Inflammatory macrophage (primary cell): ENCODE results near the gene CAMTA1.

Source experiments
- DNase-seq, 2 donors: peaks; one replicate each; pipeline ENCODE4 v3.0.0-alpha.2; 2020 to 2022

Gene CAMTA1

DNA sequence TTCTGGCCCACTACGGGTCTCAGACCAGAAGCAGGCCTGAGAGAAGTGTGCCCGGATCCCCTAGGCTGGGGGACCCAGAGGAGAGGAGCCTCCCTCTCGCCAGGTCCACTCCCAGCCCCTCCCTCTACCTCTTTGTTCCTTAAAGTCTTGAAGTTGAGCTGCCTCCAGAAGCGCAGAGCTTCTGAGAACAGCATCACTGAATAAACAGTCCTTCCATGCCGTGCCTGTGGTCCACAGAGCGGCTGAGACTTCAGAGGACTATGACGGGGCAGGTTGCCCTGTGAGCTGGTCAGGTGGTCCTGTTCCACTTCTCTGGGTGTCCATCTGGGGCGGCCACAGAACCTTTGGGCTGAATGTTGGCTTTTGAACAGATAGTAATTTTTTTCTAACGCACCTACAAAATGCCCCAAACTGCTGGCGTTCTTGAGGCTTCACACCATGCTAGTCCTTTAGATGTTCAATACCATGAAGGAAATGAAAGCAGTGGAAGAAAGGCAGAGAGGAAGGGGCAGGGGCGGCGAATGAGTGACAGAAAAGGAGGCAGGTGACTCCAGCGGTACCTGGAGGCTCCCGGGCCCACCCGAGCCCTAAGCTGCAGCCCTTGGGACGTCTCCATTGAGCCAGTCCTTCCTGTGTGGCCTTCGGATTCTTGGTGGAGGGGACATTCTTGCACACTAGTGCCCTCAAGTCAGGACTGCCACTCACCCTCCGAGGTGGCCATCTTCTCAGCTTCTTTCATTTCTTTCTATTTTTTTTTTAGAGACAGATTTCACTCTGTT, 746.5 kb downstream of the CAMTA1 start:
- DNase-seq = no peak

DNA sequence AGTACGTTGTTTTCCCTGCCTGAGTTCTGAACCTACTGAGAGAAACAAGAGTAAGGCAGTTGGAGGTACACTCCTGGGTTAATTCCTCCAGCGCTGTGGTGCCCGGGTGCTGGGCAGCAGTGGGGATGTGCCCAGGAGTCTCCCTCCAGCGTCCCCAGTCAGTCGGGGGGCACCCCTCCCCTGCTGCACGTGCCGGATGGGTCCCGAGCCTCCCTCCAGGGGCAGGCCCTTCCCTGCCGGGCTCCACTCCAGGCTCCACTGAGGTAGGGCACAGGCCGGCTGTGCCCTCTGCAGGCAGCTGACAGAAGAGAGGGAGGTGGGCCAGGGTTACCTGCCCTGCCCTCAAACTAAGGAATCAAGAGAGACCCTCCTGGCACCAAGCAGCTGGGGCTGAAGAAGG, 747.8 kb downstream of the CAMTA1 start:
- DNase-seq = no peak

DNA sequence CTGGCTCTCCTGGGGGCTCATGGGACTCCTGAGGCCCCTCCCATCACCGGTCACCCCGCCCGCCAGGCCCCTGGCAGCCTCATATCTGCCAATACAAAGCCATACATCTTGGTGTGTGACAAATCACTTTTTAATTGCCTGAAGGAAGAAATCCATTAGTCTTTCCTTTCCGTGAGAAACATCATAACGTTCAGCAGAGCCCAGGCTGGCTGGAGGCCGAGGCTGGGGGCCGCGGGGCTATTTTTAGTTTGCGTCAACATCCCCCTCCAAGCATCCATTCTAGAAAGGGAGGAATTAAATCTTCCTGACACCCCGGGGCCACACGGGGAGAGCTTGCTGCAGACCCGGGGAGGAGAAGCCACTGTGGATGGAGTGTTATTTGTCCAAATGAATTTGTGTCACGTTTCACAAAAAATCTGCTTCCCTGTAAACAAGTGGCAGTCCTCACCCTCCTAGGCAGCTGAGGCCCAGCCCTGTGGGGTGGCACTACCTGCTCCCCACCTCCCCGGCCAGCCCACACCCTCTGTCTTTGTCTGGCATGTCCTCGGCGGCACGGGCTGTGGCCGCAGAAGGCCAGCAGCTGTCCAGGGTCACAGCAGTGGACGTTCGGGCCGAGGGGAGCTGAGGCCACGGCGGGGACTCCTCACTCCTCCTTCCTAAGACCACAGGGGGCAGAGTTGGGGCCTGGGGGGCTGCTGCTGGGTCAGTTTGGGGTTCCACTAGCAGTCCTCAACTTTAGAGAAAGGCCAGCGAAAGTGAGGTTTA, 749.0 kb downstream of the CAMTA1 start:
- DNase-seq = no peak

DNA sequence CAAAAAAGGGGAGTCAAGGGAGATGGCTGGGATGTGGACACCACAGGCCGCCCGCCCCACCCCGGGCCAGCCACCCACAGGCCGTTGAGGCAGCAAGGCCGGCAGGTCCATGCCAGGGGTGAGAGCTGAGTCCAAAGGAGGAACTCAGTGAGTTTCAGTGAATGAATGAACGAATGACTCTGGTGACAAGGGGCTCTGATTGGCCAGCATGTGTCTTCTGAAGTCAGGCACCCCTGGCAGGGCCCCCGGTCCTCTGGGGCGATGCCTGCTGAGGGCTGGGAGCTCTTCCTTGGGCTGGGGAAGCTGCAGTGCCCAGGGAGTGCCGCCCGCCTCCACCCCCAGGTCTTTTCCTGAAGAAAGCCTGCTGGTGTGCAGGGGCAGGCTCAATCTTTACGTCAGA, 749.8 kb downstream of the CAMTA1 start:
- DNase-seq = no peak

DNA sequence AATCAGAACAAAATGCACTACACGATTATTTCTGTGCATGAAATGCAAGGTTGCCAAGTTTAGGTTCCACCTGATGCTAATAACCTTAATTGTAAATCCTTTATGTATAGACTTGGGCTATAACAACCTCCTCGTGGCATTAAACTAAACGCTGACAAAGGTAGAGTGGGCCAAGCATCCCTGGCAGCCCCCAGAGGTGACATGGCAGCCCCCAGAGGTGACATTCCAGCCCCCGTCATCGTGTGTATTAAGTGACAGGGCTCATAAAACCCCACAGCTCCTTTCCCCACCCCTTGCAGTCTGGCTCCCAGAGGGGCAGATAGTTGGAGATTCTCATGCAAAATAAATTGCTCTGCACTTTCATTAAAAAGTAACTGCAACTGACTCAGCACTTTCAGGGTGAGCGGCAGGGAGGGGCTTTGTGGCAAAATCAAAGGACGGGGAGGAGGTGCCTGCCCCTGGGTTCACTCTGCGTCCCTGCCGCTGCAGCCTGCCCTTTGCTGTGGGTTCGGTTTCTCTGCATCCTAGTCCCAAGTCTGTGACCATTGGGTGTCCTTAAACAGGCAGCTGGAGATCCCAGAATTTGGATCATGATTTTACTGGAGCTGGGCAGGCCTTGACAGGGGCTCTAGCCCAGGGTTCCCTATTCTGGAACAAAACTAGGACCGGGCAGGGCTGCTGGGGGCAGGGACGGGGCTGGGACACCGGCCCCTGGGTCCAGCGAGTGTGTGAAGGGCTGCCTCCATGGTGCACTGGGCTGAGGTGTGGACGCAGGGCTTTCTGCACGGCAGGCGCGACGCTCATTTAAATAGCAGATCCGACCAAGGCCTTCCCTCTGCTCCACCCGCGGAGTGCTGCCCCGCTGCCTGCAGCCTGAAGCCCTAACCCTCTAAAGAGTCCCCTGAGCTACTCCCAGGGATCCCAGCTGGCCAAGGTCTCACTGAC, 751.0 kb downstream of the CAMTA1 start:
- DNase-seq = no peak

DNA sequence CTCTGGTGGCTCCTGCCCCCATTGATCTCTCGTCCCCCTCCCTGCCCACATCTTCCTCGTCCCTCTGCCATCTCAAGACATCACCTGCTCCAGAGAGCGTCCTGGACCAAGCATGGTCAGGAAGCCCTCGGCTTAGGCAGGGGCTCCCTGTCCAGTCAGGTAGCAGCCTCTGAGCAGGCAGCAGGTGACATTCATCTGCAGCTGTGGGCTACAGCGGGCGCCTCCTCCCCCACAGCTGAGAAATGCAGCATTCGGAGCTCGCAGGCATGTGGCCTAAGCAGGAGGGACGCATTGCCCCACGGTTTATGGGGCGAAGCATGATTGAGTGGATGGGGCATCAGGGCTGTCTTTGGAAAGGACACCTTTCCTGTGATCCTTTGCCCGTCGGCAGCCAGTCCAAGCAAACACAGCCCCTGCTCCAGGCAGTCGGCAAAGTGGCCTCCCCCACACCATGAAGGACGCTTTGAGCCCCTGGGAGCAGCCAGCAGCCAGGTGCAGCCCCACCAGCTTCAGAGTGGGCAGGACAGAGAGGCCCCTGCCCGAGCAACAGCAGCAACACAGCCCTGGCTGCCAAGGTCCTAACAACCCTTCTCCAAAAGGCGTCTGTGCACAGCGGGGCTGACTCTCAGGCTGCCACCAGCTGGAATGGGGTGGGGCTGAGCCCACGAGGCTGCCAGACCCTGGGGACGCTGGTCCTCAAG, 751.8 kb downstream of the CAMTA1 start:
- DNase-seq = no peak

DNA sequence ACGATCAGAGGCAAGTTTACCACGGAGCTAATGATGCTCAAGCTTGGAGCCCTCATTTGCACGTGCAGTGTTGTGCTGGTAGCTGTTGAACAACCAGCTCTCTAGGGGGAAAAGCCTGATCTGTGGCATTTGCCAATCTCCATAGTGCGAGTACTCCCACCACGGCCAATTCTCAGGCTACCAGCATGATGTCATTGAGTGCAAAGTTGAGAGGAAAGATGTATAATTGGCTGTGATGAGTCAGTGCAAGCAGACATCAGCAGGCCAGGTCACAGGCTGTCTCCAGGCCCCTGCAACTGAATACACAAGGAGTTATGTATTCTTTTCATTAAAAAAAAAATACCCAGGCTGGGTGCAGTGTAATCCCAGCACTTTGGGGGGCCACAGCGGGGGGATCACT, 752.8 kb downstream of the CAMTA1 start:
- peak in 1 of 2 donors; percentile 24 for DNase-seq

DNA sequence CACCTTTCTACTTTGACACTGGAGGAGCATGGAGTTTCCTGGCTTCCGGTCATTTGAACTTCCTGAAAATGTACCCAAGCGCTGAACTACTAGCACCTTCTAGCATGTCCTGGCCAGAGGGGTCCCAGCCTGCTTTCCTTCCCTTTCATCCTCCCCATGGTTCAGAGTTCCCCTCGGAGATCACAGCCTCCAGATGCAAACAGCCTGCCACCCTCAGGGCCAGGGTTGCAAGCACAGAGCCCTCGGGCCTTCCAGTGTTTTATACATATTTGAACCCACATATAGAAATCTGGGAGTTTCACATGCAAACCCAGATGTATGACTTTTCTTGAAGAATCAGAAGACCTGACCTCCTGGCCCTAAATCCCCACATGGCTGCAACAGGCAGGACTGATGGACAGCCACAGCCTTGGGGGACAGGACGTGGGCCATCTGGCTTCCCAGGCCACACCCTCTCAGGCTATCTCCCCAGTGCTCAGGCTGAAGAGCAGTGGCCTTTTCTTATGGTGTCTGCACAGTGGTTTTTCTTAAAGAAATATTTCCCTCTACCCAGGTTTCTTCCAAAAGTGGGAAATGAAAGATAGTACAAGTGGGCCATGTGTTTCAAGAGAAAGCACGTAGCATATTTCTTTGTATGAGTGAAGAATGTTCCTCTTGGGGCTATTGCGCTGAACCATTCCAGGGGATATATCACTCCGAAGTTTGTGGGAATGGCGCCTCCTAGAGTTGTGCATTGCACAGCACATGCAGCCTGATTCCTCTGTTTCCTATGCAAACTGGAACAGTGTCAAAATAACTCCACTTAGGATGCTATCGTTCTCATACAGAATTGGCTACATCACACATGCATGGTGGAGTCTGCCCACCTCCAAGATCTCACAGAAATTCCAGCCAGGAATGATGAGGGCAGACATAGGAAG, 753.9 kb downstream of the CAMTA1 start:
- peak in 1 of 2 donors; percentile 18 for DNase-seq

DNA sequence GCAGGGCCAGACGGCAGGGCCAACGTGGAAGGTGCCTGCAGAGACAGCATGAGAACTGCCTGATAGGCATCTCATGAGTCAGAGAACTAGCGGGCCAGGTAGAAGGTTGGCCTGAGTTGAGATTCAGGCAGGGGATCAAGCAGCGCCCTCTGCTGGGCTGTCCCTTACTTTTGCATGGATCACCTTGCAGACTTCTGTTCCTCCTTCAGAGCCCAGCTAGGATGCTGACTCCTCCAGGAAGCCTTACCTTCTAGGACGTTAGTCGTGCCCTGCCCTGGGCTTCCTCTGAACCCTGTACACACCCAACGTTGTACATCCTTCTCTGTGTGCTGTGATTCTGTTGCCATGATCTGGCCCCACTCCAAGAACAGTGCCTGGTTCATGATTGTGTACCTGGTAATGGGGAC, 754.5 kb downstream of the CAMTA1 start:
- DNase-seq = peak in 1 of 2 donors; percentile 38

DNA sequence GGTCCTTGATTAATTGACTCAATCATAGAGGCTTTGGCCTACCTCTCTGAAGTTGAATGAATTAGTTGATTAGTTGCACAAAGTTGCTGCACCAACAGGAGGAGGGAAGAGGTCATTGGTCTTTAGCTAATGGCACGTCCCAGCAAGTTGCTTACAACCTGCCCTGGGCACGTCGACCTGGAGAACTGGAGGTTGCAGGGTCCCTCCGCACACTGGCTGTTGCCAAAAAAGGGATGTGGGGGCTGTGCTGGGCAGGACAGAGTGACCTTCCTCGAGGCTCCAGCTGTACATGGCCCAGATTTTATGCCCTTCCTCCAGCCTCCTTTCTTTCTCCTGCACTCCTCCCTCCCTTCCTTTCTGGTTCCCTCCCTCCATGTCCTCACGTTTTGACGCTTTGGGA, 755.6 kb downstream of the CAMTA1 start:
- DNase-seq = no peak

DNA sequence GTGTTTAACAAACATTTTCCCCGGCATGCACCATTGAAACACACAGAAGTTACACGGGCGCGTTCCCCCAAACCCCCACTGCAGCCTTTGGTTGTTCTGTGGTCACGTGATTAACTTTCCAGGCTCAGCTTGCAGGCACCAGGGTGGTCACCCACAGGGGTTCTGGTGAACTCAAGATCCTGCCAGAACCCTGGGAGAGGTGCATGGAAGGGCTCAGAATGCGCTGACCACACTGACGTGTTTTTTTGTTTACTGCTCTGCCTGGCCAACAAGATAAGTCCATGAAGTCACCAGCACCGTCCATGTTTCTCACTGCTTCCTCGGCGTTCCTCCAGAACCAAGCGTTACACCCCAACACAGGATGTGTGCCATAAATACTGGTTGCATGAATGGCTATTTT, 756.4 kb downstream of the CAMTA1 start:
- no peak for DNase-seq

DNA sequence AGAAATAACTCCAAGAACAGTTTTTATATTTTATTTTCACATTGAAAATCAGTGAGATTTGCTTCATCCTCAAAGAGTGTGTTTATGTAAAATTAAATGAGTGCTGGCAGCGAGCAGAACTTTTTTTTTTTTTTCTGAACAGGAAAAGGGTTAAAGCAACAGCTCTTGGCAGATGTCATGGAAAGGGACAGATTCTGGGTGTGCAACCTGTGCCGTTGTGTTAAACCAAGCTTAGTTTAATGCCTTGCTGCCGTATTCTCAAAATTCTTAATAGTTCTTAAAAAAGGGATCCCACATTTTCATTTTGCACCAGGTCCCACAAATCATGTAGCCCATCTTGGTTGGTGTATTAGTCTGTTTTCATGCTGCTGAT, 758.5 kb downstream of the CAMTA1 start:
- DNase-seq = no peak

DNA sequence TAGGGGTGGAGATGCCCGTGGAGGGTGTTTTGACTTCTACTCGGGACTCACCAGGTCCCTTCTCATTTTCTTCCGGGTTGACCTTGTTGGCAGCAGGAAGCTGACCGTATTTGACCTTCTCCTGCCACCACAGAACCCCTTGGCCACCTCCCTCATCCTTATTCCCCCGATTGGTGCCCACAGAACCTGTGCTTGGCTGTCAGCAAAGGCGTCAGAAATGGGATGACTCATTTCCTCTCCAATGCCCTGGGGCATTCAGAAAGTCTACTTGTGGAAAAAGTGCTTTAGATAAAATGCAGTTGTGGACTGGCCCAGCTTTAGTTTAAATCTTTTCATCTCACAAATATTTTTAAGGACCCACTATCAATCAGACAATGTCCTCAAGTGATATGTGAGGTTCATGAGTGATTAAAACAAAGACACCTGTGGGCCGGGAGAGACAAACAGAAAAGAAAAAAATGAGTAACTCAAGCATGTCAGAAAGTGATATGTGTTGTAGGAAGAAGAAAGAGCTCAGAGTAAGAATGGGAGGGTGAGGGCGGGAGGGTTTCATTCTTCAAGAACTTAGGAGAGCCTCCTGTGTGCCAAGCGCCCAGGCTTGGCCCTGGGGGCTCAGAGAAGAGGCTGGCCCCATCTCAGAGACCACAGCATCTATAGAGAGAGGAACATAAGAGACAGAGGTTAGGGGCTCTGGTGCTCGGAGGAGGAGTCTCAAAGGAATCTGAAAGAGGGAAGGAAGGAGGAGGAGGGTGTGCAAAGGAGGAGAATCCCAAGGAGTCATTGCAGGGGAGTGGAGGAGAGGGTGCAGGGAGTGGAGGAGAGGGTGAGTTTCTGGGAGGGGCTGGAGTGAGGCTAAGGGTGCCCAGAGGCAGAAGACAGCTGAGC, 764.3 kb downstream of the CAMTA1 start:
- peak; percentile 44 to 60 for DNase-seq

DNA sequence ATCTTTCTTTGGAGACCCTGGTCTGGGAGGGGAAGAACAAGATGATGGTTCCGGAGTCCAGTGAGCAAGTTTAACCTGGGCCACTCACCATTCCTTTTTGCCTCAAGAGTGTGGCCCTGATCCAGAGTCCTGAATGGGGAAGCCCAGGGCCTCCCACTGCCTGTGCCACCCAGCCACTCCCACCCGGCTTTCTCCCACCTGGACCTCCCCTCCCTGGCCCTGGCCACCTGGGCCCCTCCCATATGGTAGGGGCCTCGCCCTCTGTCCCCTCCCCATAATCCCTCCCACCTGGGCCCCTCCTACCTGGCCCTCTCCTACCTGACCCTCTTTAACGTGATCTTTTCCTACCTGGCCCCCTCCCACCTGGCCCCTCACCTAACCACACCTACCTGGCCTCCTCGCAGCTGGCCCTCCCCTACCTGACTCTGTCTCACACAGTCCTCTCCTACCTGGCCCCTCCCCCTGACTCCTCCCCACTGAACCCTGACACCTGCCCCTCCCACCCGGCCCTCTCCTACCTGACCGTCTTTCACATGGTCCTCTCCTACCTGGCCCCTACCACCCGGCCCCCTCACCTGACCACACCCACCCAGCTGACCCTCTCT, 765.1 kb downstream of the CAMTA1 start:
- DNase-seq = no peak

DNA sequence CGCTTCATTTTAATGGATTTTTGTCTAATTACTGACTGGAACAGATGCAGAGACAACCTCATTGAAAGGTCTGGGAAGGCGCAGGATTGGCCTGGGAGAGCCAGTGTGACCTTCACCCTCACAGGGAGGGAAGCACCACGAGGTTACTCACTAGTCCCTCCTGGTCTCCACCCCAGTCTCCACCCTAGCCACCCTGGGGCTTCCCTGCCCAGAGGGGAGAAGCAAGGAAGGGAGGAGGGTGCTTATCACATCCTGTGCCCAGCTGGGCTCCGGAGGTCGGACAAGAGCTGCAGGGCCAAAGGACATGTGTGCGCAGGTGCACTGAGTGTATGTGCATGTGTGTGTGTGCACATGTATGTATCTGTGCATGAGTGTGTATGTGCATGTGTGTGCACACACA, 765.7 kb downstream of the CAMTA1 start:
- no peak for DNase-seq

DNA sequence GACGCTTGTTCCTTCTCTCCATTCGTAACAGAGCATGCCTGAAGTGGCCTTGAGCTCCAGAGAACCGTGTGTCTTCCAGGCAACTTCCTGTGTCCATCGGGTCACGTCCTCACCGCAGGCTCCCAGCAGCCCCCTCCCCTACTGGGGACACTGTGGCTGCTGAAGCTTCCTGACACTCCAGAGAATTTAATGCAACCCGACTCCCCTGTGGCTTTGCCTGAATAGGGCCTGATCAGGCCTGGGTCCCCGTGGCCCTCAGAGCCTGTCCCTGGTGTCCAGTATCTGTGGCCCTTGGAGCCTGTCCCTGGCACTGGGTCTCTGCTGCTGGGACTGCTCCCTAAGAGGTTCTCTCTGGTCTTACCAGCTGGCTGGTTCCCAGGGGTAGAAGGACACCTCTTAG, 766.2 kb downstream of the CAMTA1 start:
- DNase-seq = no peak

DNA sequence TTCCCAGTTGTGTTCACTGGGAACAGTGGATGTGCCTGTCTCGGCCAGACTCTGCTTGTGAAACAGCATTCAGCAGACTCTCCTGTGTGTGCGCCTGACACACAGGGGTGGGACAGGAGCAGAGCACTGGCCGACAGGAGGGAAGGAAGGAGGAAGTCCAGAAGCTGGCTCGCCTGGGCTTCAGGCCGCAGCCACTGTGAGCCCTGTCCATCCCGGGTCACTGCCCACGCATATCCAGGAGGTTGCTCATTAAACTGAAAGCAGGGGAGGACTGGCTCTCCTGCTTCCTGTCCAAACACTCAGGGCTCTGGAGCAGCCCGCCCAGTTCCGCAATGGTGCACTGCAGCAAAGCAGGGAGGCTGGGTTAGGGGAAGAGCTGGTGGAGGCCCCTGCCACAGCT, 767.1 kb downstream of the CAMTA1 start:
- DNase-seq = no peak

DNA sequence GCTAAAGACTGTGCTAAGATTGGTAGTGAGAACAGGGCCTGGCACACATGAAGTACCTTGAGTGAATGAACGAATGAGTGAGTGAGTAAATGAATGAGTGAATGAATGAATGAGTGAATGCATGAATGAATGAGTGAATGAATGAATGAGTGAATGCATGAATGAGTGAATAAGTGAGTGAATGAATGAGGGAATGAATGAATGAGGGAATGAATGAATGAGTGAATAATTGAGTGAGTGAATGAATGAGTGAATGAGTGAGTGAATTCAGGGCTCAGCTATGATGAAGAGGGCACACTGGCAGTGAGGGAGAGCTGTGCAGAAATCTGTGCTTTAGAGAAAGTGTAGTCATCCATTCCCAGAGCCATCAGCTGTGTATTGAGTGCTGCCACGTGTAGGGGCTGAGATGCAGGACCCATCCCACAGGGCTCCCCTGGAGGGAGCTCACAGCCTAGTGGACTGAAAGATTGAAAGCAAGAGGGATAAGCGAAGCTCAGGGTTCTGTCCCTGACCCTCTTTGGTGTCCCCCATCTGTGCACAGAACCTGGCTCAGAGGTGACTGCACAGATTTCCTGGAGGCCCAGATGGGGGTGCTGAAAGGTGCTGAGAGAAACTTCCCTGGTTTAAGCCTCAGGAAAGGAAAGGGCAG, 767.9 kb downstream of the CAMTA1 start:
- no peak for DNase-seq
